ENCODE data around the gene BIRC7. TPM values are rescaled to one million over a fixed set of nuclear protein-coding genes. Genes with fewer than 3 reads are reported as not detected.

BIRC7 gene
- total RNA-seq, 4 donors from 2014 or later = 0.49 to 3.0 (median 1.7) TPM

DNA sequence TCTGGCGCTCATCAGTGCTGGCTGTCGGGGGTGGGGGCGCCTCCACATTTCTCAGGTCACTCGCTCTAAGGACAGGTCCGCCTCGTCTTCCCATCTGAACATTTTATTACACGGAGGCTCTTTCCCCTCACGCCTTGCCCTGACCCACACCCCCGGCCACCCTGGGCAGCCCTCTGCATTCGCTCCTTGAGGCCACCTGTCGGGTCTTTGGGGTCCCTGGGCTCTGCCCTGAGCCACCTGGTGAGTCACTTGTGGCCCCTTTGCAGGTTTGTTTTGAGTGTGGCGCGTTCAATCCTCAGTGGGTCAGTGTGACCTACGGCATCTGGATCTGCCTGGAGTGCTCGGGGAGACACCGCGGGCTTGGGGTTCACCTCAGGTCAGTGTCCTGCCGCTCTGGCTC lies 40.1 kb downstream of the BIRC7 start:
- TF ChIP-seq POLR2AphosphoS5 (IDR thresholded peaks at IDR 0.05) (no peak), POLR2A (IDR thresholded peaks at IDR 0.05) (no peak), EP300 (IDR thresholded peaks at IDR 0.05) (no peak)
- TF ChIP-seq, protein P1, sequence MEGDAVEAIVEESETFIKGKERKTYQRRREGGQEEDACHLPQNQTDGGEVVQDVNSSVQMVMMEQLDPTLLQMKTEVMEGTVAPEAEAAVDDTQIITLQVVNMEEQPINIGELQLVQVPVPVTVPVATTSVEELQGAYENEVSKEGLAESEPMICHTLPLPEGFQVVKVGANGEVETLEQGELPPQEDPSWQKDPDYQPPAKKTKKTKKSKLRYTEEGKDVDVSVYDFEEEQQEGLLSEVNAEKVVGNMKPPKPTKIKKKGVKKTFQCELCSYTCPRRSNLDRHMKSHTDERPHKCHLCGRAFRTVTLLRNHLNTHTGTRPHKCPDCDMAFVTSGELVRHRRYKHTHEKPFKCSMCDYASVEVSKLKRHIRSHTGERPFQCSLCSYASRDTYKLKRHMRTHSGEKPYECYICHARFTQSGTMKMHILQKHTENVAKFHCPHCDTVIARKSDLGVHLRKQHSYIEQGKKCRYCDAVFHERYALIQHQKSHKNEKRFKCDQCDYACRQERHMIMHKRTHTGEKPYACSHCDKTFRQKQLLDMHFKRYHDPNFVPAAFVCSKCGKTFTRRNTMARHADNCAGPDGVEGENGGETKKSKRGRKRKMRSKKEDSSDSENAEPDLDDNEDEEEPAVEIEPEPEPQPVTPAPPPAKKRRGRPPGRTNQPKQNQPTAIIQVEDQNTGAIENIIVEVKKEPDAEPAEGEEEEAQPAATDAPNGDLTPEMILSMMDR (IDR thresholded peaks at IDR 0.05) = no peak
- H3K36me3 ChIP-seq = peaks cover 52% of the 10 kb centered on the region
- H3K4me1 ChIP-seq = peaks cover 26% of the 10 kb centered on the region
- no peaks in the 10 kb centered on the region for H3K9me3 ChIP-seq
- H3K27ac ChIP-seq = no peak overlapping the region
- H3K27me3 ChIP-seq = no peaks in the 10 kb centered on the region
- no peak for DNase-seq (ENCODE audit: low spot score in 2 of 2)
- 96% methylated on average over 17 of the region's 18 CpGs for WGBS
- no peak overlapping the region for H3K4me3 ChIP-seq

DNA sequence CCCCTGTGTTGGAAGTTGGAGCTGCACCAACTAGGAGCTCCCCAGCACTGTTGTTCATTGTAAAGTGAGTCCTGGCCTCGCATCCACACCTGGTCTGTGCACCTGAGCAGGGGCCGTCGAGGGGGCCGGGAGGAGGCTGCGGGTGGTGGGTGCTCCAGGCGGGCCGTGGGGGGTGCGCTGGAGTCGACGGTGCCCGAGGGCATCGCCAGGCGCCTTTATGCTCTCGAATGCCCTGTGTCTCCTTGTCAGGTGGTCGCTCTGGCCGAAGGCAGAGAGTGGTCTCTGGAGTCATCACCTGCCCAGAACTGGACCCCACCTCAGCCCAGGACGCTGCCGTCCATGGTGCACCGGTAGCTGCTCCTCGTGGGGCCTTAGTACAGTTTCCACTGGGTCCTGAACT lies 41.3 kb downstream of the BIRC7 start:
- H3K4me3 ChIP-seq = no peak overlapping the region
- no peaks in the 10 kb centered on the region for H3K27me3 ChIP-seq
- peaks cover 63% of the 10 kb centered on the region for H3K36me3 ChIP-seq
- TF ChIP-seq, protein P1 (IDR thresholded peaks at IDR 0.05) = no peak
- TF ChIP-seq EP300 (IDR thresholded peaks at IDR 0.05) (no peak), POLR2AphosphoS5 (IDR thresholded peaks at IDR 0.05) (no peak), POLR2A (IDR thresholded peaks at IDR 0.05) (no peak)
- H3K27ac ChIP-seq = no peak overlapping the region
- WGBS = 89% methylated on average over 12 of the region's 20 CpGs
- peaks cover 21% of the 10 kb centered on the region for H3K4me1 ChIP-seq
- DNase-seq (ENCODE audit: low spot score in 2 of 2) = no peak
- no peaks in the 10 kb centered on the region for H3K9me3 ChIP-seq

DNA sequence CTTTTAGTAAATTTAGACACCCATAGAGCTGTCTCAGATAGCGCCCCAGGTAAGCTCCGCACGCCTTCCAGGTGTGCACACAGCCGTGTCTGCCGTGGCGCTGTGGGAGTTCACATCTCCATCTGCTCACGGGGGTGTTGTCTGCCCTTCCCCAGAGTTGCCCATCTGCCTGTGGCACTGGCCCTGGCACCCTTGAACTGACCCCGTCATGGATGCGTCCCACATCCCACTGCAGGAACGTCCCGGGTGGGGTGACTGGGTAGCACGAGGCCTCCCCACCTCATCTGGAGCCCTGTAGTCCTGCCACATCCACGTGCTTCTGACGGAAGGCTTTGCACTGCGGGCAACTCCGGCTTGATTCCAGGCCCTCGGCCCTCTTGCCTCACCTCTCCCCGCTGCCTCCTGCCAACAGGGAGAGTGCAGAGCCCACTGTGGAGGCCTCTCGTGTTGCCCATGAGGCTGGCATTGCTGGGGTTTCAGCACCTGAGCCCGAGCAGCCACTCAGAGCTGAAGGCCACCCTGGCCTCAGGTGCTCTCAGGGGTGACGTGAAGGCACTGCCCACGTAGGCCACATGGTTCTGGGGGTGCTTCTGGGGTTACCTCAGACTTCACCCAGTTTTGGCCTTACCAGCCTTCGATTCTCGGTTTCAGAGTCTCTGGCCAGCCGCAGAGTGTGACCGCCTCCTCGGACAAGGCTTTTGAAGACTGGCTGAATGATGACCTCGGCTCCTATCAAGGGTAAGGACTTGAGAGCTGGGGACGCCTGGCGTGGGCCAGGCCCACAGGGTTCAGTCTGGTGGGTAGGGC lies 42.0 kb downstream of the BIRC7 start:
- Histone ChIP-seq H3K27me3 (no peaks in the 10 kb centered on the region), H3K36me3 (peaks cover 71% of the 10 kb centered on the region), H3K4me1 (peaks cover 18% of the 10 kb centered on the region), H3K27ac (no peak overlapping the region), H3K4me3 (no peak overlapping the region), H3K9me3 (no peaks in the 10 kb centered on the region)
- DNase-seq (ENCODE audit: low spot score in 2 of 2) = no peak
- 87% methylated on average over 9 of the region's 30 CpGs for WGBS
- no peak for TF ChIP-seq POLR2A (IDR thresholded peaks at IDR 0.05)
- TF ChIP-seq, protein P1 (IDR thresholded peaks at IDR 0.05) = no peak

DNA sequence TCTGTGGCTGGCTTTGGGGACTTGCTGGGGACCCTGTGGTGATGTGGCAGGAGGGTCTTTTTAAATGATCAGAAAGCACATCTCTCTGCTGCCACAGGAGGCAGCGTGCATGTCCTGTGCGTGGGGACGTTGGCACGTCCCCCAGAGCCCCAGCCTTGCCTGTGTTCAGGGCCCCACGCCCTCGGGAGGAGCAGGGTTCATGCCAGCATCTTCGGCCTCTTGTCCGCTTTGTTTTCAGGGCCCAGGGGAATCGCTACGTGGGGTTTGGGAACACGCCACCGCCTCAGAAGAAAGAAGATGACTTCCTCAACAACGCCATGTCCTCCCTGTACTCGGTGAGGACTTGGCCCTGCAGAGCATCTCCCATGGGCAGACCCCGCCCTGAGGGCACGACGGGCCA lies 43.0 kb downstream of the BIRC7 start:
- TF ChIP-seq, protein P1 (IDR thresholded peaks at IDR 0.05) = no peak
- TF ChIP-seq EP300 (IDR thresholded peaks at IDR 0.05) = no peak
- no peak for TF ChIP-seq POLR2AphosphoS5 (IDR thresholded peaks at IDR 0.05)
- no peak for TF ChIP-seq POLR2A (IDR thresholded peaks at IDR 0.05)
- WGBS = 84% methylated on average over 7 of the region's 17 CpGs
- Histone ChIP-seq H3K4me1 (peaks cover 11% of the 10 kb centered on the region), H3K27me3 (no peaks in the 10 kb centered on the region), H3K36me3 (peaks cover 80% of the 10 kb centered on the region), H3K4me3 (no peak overlapping the region), H3K9me3 (no peaks in the 10 kb centered on the region), H3K27ac (no peak overlapping the region)
- DNase-seq (ENCODE audit: low spot score in 2 of 2) = no peak

DNA sequence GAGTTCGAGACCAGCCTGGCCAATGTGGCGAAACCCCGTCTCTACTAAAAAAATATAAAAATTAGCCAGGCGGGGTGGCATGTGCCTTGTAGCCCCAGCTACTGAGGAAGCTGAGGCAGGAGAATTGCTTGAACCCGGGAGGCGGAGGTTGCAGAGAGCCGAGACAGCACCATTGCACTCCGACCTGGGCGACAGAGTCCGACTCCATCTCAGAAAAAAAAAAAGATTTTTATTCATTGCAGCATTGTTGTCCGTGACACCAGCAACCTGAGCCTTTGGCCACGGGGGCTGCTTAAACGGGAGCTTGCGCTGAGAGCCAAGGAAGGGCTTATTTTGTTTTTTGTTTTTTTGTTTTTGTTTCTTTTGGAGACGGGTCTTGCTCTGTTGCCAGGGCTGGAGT lies 44.2 kb downstream of the BIRC7 start:
- peaks cover 92% of the 10 kb centered on the region for H3K36me3 ChIP-seq
- no peaks in the 10 kb centered on the region for H3K27me3 ChIP-seq
- H3K9me3 ChIP-seq = no peaks in the 10 kb centered on the region
- no peak for DNase-seq (ENCODE audit: low spot score in 2 of 2)
- no peak for TF ChIP-seq POLR2AphosphoS5 (IDR thresholded peaks at IDR 0.05)
- TF ChIP-seq EP300 (IDR thresholded peaks at IDR 0.05) = no peak
- TF ChIP-seq, protein P1 (IDR thresholded peaks at IDR 0.05) = no peak
- no peak for TF ChIP-seq POLR2A (IDR thresholded peaks at IDR 0.05)
- H3K4me3 ChIP-seq = no peak overlapping the region
- 92% methylated on average over 15 of the region's 15 CpGs for WGBS
- no peaks in the 10 kb centered on the region for H3K4me1 ChIP-seq
- no peak overlapping the region for H3K27ac ChIP-seq
